Sciatic nerve (tissue), 2 donors: ENCODE data around the gene PHOSPHO2. TPM values are rescaled to one million over a fixed set of nuclear protein-coding genes. Genes with fewer than 3 reads are reported as not detected.

Source experiments
- ATAC-seq: fragments of 200-7000 bp; cut with Tn5 transposase; one replicate; pipeline ENCODE4 v1.9.1; 2020; ENCODE audit warnings: mild to moderate bottlenecking, moderate library complexity
- DNase-seq: peaks from one replicate; pipeline ENCODE4 v3.0.0-alpha.2; 2020; ENCODE audit warnings: low spot score
- intact Hi-C: fragments of 100-400 bp; cut with DNase I; formaldehyde crosslinking; loops from one replicate; pipeline ENCODE4 v1.14.2; 2022
- total RNA-seq: library from RNA; stranded (reverse); fragmentation: NEBNext Ultra II Directional; extraction: Animal tissue kit (Norgen Biotek cat#: 25700); gene quantifications from one replicate; pipeline ENCODE4 v1.2.1, GENCODE V29; 2021
- donor health status: DM: no; HTN: no; CAD: no.
- donor health status: DM: no; HTN: no; CAD: no.

The PHOSPHO2 gene
- total RNA-seq, 1 donor from 2014 or later = 8.5 TPM

- no peak for ATAC-seq
Measured at GRCh38 chr2:169712791-169713227, 18.5 kb downstream of the PHOSPHO2 start.

GRCh38 chr2:169713331-169713730 lies 19.1 kb downstream of the PHOSPHO2 start:
- ATAC-seq = no peak

More at GRCh38 chr2:169712791-169713227, 18.5 kb downstream of the PHOSPHO2 start:
- intact Hi-C loops = no loop called here
- no peak for DNase-seq

GRCh38 chr2:169714699-169715098 lies 20.4 kb downstream of the PHOSPHO2 start:
- ATAC-seq (no peak), DNase-seq (no peak)
- intact Hi-C loops = no loop called here

More at GRCh38 chr2:169713331-169713730, 19.1 kb downstream of the PHOSPHO2 start:
- intact Hi-C loops = no loop called here
- no peak for DNase-seq

- ATAC-seq (peak; percentile 48), DNase-seq (no peak)
- intact Hi-C loops = no loop called here
Measured at GRCh38 chr2:169715379-169716237, 21.3 kb downstream of the PHOSPHO2 start.

GRCh38 chr2:169716238-169716886 lies 22.1 kb downstream of the PHOSPHO2 start:
- DNase-seq (no peak), ATAC-seq (peak; percentile 73)
- intact Hi-C loops = no loop called here

GRCh38 chr2:169716938-169717690 lies 22.8 kb downstream of the PHOSPHO2 start:
- ATAC-seq (no peak), DNase-seq (no peak)
- intact Hi-C loops = no loop called here

- no peak for ATAC-seq
Measured at GRCh38 chr2:169717691-169718063, 23.4 kb downstream of the PHOSPHO2 start.

GRCh38 chr2:169718930-169719504 lies 24.7 kb downstream of the PHOSPHO2 start:
- intact Hi-C loops = no loop called here
- DNase-seq (no peak), ATAC-seq (no peak)

More at GRCh38 chr2:169717691-169718063, 23.4 kb downstream of the PHOSPHO2 start:
- DNase-seq = no peak
- intact Hi-C loops = no loop called here

GRCh38 chr2:169721016-169721415 lies 26.7 kb downstream of the PHOSPHO2 start:
- intact Hi-C loops = no loop called here
- no peak for ATAC-seq

GRCh38 chr2:169727065-169727464 lies 32.8 kb downstream of the PHOSPHO2 start:
- DNase-seq (no peak), ATAC-seq (no peak)
- intact Hi-C loops = no loop called here

More at GRCh38 chr2:169721016-169721415, 26.7 kb downstream of the PHOSPHO2 start:
- no peak for DNase-seq

- intact Hi-C loops = no loop called here
- ATAC-seq (no peak), DNase-seq (no peak)
Measured at GRCh38 chr2:169729274-169729605, 35.0 kb downstream of the PHOSPHO2 start.

GRCh38 chr2:169732075-169732474 lies 37.8 kb downstream of the PHOSPHO2 start:
- intact Hi-C loops = no loop called here
- ATAC-seq (no peak), DNase-seq (no peak)

GRCh38 chr2:169732583-169733358 lies 38.5 kb downstream of the PHOSPHO2 start:
- ATAC-seq (peak; percentile 22), DNase-seq (no peak)
- intact Hi-C loops = no loop called here

GRCh38 chr2:169734169-169734847 lies 40.0 kb downstream of the PHOSPHO2 start:
- DNase-seq (no peak), ATAC-seq (peak; percentile 17)
- intact Hi-C loops = no loop called here

GRCh38 chr2:169735623-169736022 lies 41.4 kb downstream of the PHOSPHO2 start:
- intact Hi-C loops = no loop called here
- ATAC-seq (no peak), DNase-seq (no peak)

- no peak for ATAC-seq
- intact Hi-C loops = no loop called here
- DNase-seq = no peak
Measured at GRCh38 chr2:169736902-169737301, 42.6 kb downstream of the PHOSPHO2 start.

GRCh38 chr2:169738566-169739229 lies 44.4 kb downstream of the PHOSPHO2 start:
- ATAC-seq = no peak
- no peak for DNase-seq
- intact Hi-C loops = no loop called here
